Measurements from ENCODE around the gene CLIC5. TPM values are rescaled to one million over a fixed set of nuclear protein-coding genes. Genes with fewer than 3 reads are reported as not detected.

CLIC5 gene
- total RNA-seq, 1 donor from 2014 or later: not detected

- H3K9me3 Mint-ChIP-seq (ENCODE audit: unreplicated experiment): no peaks in the 10 kb centered on the region
- no peak overlapping the region for H3K27ac Mint-ChIP-seq (ENCODE audit: unreplicated experiment)
- no peak overlapping the region for H3K4me3 Mint-ChIP-seq (ENCODE audit: unreplicated experiment)
- peaks cover 31% of the 10 kb centered on the region for H3K27me3 Mint-ChIP-seq (ENCODE audit: unreplicated experiment)
- no peak for TF ChIP-seq CTCF (IDR thresholded peaks at IDR 0.05)
- H3K4me1 Mint-ChIP-seq (ENCODE audit: unreplicated experiment): peaks cover 2% of the 10 kb centered on the region
- no peak for DNase-seq (ENCODE audit: extremely low spot score, unreplicated experiment)
- no peaks in the 10 kb centered on the region for H3K36me3 Mint-ChIP-seq (ENCODE audit: unreplicated experiment)
Measured at GRCh38 chr6:45982280-45983036, 33.2 kb downstream of the CLIC5 start.

DNA sequence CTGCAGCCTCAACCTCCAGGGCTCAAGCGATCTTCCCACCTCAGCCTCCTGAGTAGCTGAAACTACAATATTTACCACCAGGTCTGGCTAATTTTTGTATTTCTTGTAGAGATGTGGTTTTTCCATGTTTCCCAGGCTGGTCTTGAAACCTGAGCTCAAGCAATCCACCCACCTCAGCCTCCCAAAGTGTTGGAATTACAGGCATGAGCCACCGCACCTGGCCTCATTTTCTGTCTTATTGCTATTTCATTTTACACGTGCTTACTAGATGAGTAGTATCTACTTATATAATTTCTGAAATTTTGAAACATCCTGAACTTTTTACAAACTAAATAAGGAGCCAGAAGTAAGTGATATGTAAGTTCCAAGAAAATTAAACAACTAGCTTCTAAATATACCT lies 34.6 kb downstream of the CLIC5 start:
- Mint-ChIP-seq H3K4me1 (ENCODE audit: unreplicated experiment) (no peaks in the 10 kb centered on the region), H3K27ac (ENCODE audit: unreplicated experiment) (no peak overlapping the region), H3K4me3 (ENCODE audit: unreplicated experiment) (no peak overlapping the region), H3K27me3 (ENCODE audit: unreplicated experiment) (peaks cover 31% of the 10 kb centered on the region), H3K36me3 (ENCODE audit: unreplicated experiment) (no peaks in the 10 kb centered on the region), H3K9me3 (ENCODE audit: unreplicated experiment) (no peaks in the 10 kb centered on the region)
- TF ChIP-seq CTCF (IDR thresholded peaks at IDR 0.05): no peak
- DNase-seq (ENCODE audit: extremely low spot score, unreplicated experiment): no peak

GRCh38 chr6:45979311-45979710 lies 36.3 kb downstream of the CLIC5 start:
- Mint-ChIP-seq H3K36me3 (ENCODE audit: unreplicated experiment) (peaks cover 2% of the 10 kb centered on the region), H3K27me3 (ENCODE audit: unreplicated experiment) (peaks cover 31% of the 10 kb centered on the region), H3K4me3 (ENCODE audit: unreplicated experiment) (no peak overlapping the region), H3K27ac (ENCODE audit: unreplicated experiment) (no peak overlapping the region), H3K9me3 (ENCODE audit: unreplicated experiment) (no peaks in the 10 kb centered on the region), H3K4me1 (ENCODE audit: unreplicated experiment) (no peaks in the 10 kb centered on the region)
- no peak for DNase-seq (ENCODE audit: extremely low spot score, unreplicated experiment)
- TF ChIP-seq CTCF (IDR thresholded peaks at IDR 0.05): no peak

- peaks cover 16% of the 10 kb centered on the region for H3K27me3 Mint-ChIP-seq (ENCODE audit: unreplicated experiment)
- DNase-seq (ENCODE audit: extremely low spot score, unreplicated experiment): no peak
- no peaks in the 10 kb centered on the region for H3K9me3 Mint-ChIP-seq (ENCODE audit: unreplicated experiment)
- H3K4me3 Mint-ChIP-seq (ENCODE audit: unreplicated experiment): no peak overlapping the region
- H3K27ac Mint-ChIP-seq (ENCODE audit: unreplicated experiment): no peak overlapping the region
- no peak for TF ChIP-seq CTCF (IDR thresholded peaks at IDR 0.05)
- H3K4me1 Mint-ChIP-seq (ENCODE audit: unreplicated experiment): peaks cover 7% of the 10 kb centered on the region
- peaks cover 2% of the 10 kb centered on the region for H3K36me3 Mint-ChIP-seq (ENCODE audit: unreplicated experiment)
Measured at GRCh38 chr6:45974596-45974995, 41.1 kb downstream of the CLIC5 start.

DNA sequence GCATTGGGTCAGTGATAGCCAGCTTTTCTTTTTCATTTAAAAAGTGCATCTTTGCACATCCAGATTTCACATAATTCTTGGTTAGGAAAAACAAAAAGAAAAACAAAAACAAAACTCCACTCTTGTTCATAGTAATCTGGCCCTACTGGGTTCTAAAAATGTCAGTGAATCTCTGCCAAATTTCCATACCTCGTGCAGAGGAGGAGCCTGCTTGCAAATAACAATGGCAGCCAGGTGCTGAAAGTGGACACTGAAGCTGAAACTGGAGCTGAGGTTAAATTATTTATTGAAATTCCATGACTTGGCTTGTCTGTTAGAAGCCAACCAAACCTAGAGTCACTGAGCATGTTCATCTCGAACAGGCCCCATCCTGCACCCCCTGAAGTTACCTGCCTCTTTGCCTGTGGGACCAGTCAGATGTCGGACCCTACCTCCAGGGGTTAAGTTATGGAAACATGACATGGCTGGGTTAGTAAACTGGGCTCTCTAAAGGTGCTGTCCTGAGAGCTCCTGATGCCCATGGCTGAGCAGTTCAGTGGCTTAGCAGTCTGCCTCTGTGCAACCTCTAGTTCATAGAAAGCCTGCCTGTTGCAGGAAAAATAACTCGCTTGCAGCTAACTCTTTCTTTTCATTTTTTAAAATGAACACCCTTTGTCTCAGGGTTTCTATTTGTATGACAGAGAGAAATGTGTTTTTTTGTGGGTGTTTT lies 42.7 kb downstream of the CLIC5 start:
- DNase-seq (ENCODE audit: extremely low spot score, unreplicated experiment): no peak
- H3K27ac Mint-ChIP-seq (ENCODE audit: unreplicated experiment): no peak overlapping the region
- H3K9me3 Mint-ChIP-seq (ENCODE audit: unreplicated experiment): no peaks in the 10 kb centered on the region
- H3K27me3 Mint-ChIP-seq (ENCODE audit: unreplicated experiment): peaks cover 6% of the 10 kb centered on the region
- peaks cover 2% of the 10 kb centered on the region for H3K36me3 Mint-ChIP-seq (ENCODE audit: unreplicated experiment)
- no peak overlapping the region for H3K4me3 Mint-ChIP-seq (ENCODE audit: unreplicated experiment)
- no peak for TF ChIP-seq CTCF (IDR thresholded peaks at IDR 0.05)
- peaks cover 7% of the 10 kb centered on the region for H3K4me1 Mint-ChIP-seq (ENCODE audit: unreplicated experiment)
